ENCODE data around the gene ARMC12.

Gene ARMC12

GRCh38 chr6:35722121-35722761 is 14.6 kb upstream of the ARMC12 start:
- no peak for TF ChIP-seq POLR2AphosphoS5 (IDR thresholded peaks at IDR 0.05; ENCODE audit: low read depth)
- TF ChIP-seq REST (IDR thresholded peaks at IDR 0.05; ENCODE audit: insufficient replicate concordance, low read depth), result no peak
- TF ChIP-seq CTCF (IDR thresholded peaks at IDR 0.05; ENCODE audit: insufficient read depth, low read length), result no peak
- TF ChIP-seq SPI1 (IDR thresholded peaks at IDR 0.05; ENCODE audit: borderline replicate concordance, low read depth), result no peak
- no peak for TF ChIP-seq GABPA (IDR thresholded peaks at IDR 0.05; ENCODE audit: low read depth)
- no peak for DNase-seq (ENCODE audit: low read depth in 1 of 2, low spot score in 1 of 2)
- Histone ChIP-seq H3K4me3 (replicated peaks; ENCODE audit: insufficient read depth, low read length) (no peak overlapping the region), H3K27ac (replicated peaks) (no peak overlapping the region), H3K27me3 (ENCODE audit: insufficient read depth, poor library complexity, severe bottlenecking) (no peaks in the 10 kb centered on the region)

GRCh38 chr6:35723587-35723986 is 13.2 kb upstream of the ARMC12 start:
- Histone ChIP-seq H3K4me3 (replicated peaks; ENCODE audit: insufficient read depth, low read length) (no peak overlapping the region), H3K27ac (replicated peaks) (no peak overlapping the region), H3K27me3 (ENCODE audit: insufficient read depth, poor library complexity, severe bottlenecking) (no peaks in the 10 kb centered on the region)
- no peak for DNase-seq (ENCODE audit: low read depth in 1 of 2, low spot score in 1 of 2)
- TF ChIP-seq SPI1 (IDR thresholded peaks at IDR 0.05; ENCODE audit: borderline replicate concordance, low read depth) (no peak), CTCF (IDR thresholded peaks at IDR 0.05; ENCODE audit: insufficient read depth, low read length) (no peak), POLR2AphosphoS5 (IDR thresholded peaks at IDR 0.05; ENCODE audit: low read depth) (no peak), REST (IDR thresholded peaks at IDR 0.05; ENCODE audit: insufficient replicate concordance, low read depth) (no peak)

- no peak overlapping the region for H3K4me3 ChIP-seq (replicated peaks; ENCODE audit: insufficient read depth, low read length)
- H3K27me3 ChIP-seq (ENCODE audit: insufficient read depth, poor library complexity, severe bottlenecking), result no peaks in the 10 kb centered on the region
- H3K27ac ChIP-seq (replicated peaks), result no peak overlapping the region
- no peak for DNase-seq (ENCODE audit: low read depth in 1 of 2, low spot score in 1 of 2)
- TF ChIP-seq SPI1 (IDR thresholded peaks at IDR 0.05; ENCODE audit: borderline replicate concordance, low read depth) (no peak), POLR2AphosphoS5 (IDR thresholded peaks at IDR 0.05; ENCODE audit: low read depth) (no peak), REST (IDR thresholded peaks at IDR 0.05; ENCODE audit: insufficient replicate concordance, low read depth) (no peak), GABPA (IDR thresholded peaks at IDR 0.05; ENCODE audit: low read depth) (no peak), CTCF (IDR thresholded peaks at IDR 0.05; ENCODE audit: insufficient read depth, low read length) (no peak)
Measured at GRCh38 chr6:35724059-35724458, 12.8 kb upstream of the ARMC12 start.
